GM19043 (cell line): ENCODE data around the gene ANKIB1.
"Not testable (repeated sequence)": the region's sequence is repeated elsewhere in the genome, so short reads cannot be mapped to it uniquely, and the experiment has no call there.

ENCODE experiments used
- ATAC-seq: cut with Tn5 transposase; IDR thresholded peaks from one replicate; pipeline ENCODE4 v1.9.1; 2021; ENCODE audit warnings: low read depth; ENCODE audit not compliant: unreplicated experiment

ANKIB1 gene

GRCh38 chr7:92313055-92313454 is 67.3 kb downstream of the ANKIB1 start:
- no peak for ATAC-seq

- ATAC-seq: no peak
These were observed 73.5 kb downstream of the ANKIB1 start for GRCh38 chr7:92319243-92319642.

GRCh38 chr7:92325173-92325572 is 79.4 kb downstream of the ANKIB1 start:
- ATAC-seq: no peak

GRCh38 chr7:92325858-92326257 is 80.1 kb downstream of the ANKIB1 start:
- ATAC-seq: no peak

GRCh38 chr7:92330835-92331438 is 85.2 kb downstream of the ANKIB1 start:
- ATAC-seq: no peak

- no peak for ATAC-seq
These were observed 85.7 kb downstream of the ANKIB1 start for GRCh38 chr7:92331508-92331907.

- ATAC-seq: no peak
These were observed 87.0 kb downstream of the ANKIB1 start for GRCh38 chr7:92332782-92333181.

- no peak for ATAC-seq
These were observed 88.1 kb downstream of the ANKIB1 start for GRCh38 chr7:92333866-92334265.

- ATAC-seq: no peak
These were observed 89.8 kb downstream of the ANKIB1 start for GRCh38 chr7:92335574-92335973.

GRCh38 chr7:92336662-92337340 is 91.0 kb downstream of the ANKIB1 start:
- ATAC-seq: no peak

- no peak for ATAC-seq
These were observed 94.2 kb downstream of the ANKIB1 start for GRCh38 chr7:92340016-92340415.

GRCh38 chr7:92343714-92344113 is 97.9 kb downstream of the ANKIB1 start:
- ATAC-seq: no peak

- ATAC-seq: no peak
These were observed 106.2 kb downstream of the ANKIB1 start for GRCh38 chr7:92352009-92352408.

- no peak for ATAC-seq
These were observed 108.4 kb downstream of the ANKIB1 start for GRCh38 chr7:92354214-92354613.

- ATAC-seq: no peak
These were observed 110.6 kb downstream of the ANKIB1 start for GRCh38 chr7:92356406-92356805.

GRCh38 chr7:92357260-92357659 is 111.5 kb downstream of the ANKIB1 start:
- ATAC-seq: no peak

GRCh38 chr7:92359179-92359578 is 113.4 kb downstream of the ANKIB1 start:
- not testable (repeated sequence) for ATAC-seq

- no peak for ATAC-seq
These were observed 114.0 kb downstream of the ANKIB1 start for GRCh38 chr7:92359801-92360200.

- no peak for ATAC-seq
These were observed 114.6 kb downstream of the ANKIB1 start for GRCh38 chr7:92360387-92360786.

- no peak for ATAC-seq
These were observed 116.4 kb downstream of the ANKIB1 start for GRCh38 chr7:92362131-92362530.

GRCh38 chr7:92366730-92367129 is 121.0 kb downstream of the ANKIB1 start:
- no peak for ATAC-seq

- no peak for ATAC-seq
These were observed 123.0 kb downstream of the ANKIB1 start for GRCh38 chr7:92368741-92369140.
